Gastroesophageal sphincter (tissue), 4 donors: Measurements from ENCODE around the gene DPEP2NB. TPM values are rescaled to one million over a fixed set of nuclear protein-coding genes. Genes with fewer than 3 reads are reported as not detected.
A peak's percentile ranks its signal among the peaks of the same experiment; 100 is the strongest.
"Not testable (repeated sequence)": the region's sequence is repeated elsewhere in the genome, so short reads cannot be mapped to it uniquely, and the experiment has no call there.

Experiments used
- ATAC-seq: fragments of 150-250 bp; one replicate; pipeline ENCODE4 v1.9.1; 2016; ENCODE audit warnings: mild to moderate bottlenecking, moderate library complexity
- H3K27ac ChIP-seq, 4 donors: fragments of 200-600 bp; sonication (generic) in 3 of 4; 1 replicate in 3 of 4; 2 replicates in 1 of 4; pipeline ENCODE4 v1.5.1; 2016 to 2019
- H3K27me3 ChIP-seq: fragments of 200-600 bp; sonication (generic); one replicate; pipeline ENCODE4 v1.5.1; 2019
- H3K36me3 ChIP-seq, 2 donors: fragments of 200-600 bp; sonication (generic); one replicate each; pipeline ENCODE4 v1.5.1; 2019; ENCODE audit warnings: control low read depth in 1 of 2
- H3K4me1 ChIP-seq, 3 donors: fragments of 200-600 bp; sonication (generic); 1 replicate in 2 of 3; 2 replicates in 1 of 3; pipeline ENCODE4 v1.5.1; 2016 to 2019; ENCODE audit warnings: control low read depth in 2 of 3
- H3K4me3 ChIP-seq, 2 donors: fragments of 200-600 bp; sonication (generic); one replicate each; pipeline ENCODE4 v1.5.1; 2019; ENCODE audit warnings: mild to moderate bottlenecking in 1 of 2, moderate library complexity in 1 of 2
- H3K9me3 ChIP-seq, 3 donors: fragments of 200-600 bp; sonication (generic); one replicate each; pipeline ENCODE4 v1.5.1; 2017 to 2019; ENCODE audit warnings: control low read depth in 2 of 3
- EP300 ChIP-seq: sonication (generic); formaldehyde crosslinking; IDR thresholded peaks from one replicate; pipeline ENCODE4 v1.6.1; 2017; ENCODE audit warnings: antibody characterized with exemption, mild to moderate bottlenecking
- POLR2A ChIP-seq, 2 donors: fragments of 450-650 bp; IDR thresholded peaks; one replicate each; pipeline ENCODE4 v1.6.1; 2017; ENCODE audit warnings: antibody characterized with exemption in 2 of 2, mild to moderate bottlenecking in 2 of 2, moderate library complexity in 1 of 2
- POLR2AphosphoS5 ChIP-seq: sonication (generic); formaldehyde crosslinking; IDR thresholded peaks from one replicate; pipeline ENCODE4 v1.6.1; 2017; ENCODE audit warnings: antibody characterized with exemption
- WGBS, 2 donors: methylation state at CpG; one replicate each; pipeline ENCODE4 v1.1.5; 2018; ENCODE audit warnings: low coverage in 1 of 2; 5-methylcytosine and 5-hydroxymethylcytosine counted together
- total RNA-seq, 4 donors: library from RNA; depleted of rRNA; stranded (reverse); fragments of >200 nt; gene quantifications; one replicate each; pipeline ENCODE4 v1.1.0, GENCODE V29; 2016
- TF ChIP-seq, protein P1 (sequence below), 4 experiments: fragments of 200-600 bp in 2 of 4; fragments of 450-650 bp in 2 of 4; sonication (generic) in 1 of 4; IDR thresholded peaks; one replicate each; pipeline ENCODE4 v1.5.1; 2017 to 2019; ENCODE audit warnings: antibody characterized with exemption in 4 of 4, mild to moderate bottlenecking in 2 of 4, moderate library complexity in 2 of 4

Gene DPEP2NB
- total RNA-seq, 4 donors from 2014 or later, result not detected

DNA sequence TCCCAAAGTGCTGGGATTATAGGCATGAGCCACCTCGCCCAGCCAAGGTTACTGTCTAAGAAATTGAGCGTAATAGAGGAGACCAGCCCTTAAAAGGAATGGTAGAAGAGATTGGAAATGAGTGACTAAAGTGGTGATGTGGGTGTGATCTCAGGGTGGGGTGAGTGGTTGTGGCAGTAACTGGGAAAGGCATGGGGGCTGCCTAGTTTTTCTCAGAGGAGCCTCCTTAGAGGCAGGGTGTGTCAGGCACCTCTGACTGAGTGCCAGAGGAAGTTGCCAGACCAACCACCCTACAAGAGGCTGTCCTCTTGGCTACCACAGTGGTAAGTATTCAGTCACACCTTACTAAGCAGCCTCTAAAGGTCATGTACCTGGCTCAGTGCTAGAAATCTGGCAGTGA, 16.2 kb upstream of the DPEP2NB start:
- no peaks in the 10 kb centered on the region for H3K4me1 ChIP-seq
- H3K27ac ChIP-seq, result no peak overlapping the region
- H3K4me3 ChIP-seq, result no peak overlapping the region
- no peaks in the 10 kb centered on the region for H3K27me3 ChIP-seq
- no peak for ATAC-seq
- peaks cover 0 to 53% of the 10 kb centered on the region in 2 donors for H3K36me3 ChIP-seq
- TF ChIP-seq, protein P1, sequence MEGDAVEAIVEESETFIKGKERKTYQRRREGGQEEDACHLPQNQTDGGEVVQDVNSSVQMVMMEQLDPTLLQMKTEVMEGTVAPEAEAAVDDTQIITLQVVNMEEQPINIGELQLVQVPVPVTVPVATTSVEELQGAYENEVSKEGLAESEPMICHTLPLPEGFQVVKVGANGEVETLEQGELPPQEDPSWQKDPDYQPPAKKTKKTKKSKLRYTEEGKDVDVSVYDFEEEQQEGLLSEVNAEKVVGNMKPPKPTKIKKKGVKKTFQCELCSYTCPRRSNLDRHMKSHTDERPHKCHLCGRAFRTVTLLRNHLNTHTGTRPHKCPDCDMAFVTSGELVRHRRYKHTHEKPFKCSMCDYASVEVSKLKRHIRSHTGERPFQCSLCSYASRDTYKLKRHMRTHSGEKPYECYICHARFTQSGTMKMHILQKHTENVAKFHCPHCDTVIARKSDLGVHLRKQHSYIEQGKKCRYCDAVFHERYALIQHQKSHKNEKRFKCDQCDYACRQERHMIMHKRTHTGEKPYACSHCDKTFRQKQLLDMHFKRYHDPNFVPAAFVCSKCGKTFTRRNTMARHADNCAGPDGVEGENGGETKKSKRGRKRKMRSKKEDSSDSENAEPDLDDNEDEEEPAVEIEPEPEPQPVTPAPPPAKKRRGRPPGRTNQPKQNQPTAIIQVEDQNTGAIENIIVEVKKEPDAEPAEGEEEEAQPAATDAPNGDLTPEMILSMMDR (IDR thresholded peaks at IDR 0.05), result no peak
- TF ChIP-seq POLR2A (IDR thresholded peaks at IDR 0.05) (no peak), POLR2AphosphoS5 (no peak), EP300 (no peak)
- WGBS, 2 donors, result 100% methylated on average over 1 of the region's 2 CpGs; no CpG with 5 or more reads in 1 of the 2 donors
- H3K9me3 ChIP-seq, result no peaks in the 10 kb centered on the region

DNA sequence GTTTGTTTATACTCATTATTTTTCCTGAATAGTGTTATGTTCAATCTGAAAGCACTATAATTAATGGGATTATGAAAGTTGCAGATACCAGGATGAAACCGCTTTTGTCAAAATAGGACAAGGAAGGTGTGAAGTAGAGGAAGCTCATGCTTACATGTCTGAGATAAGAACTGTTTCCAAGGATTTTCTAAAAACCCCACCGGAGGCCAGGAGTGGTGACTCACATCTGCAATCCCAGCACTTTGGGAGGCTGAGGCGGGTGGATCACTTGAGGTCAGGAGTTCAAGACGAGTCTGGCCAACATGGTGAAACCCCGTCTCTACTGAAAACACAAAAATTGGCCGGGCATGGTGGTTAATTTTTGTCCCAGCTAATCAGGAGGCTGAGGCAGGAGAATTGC, 14.4 kb upstream of the DPEP2NB start:
- not testable (repeated sequence) for H3K27me3 ChIP-seq, H3K9me3 ChIP-seq, H3K4me3 ChIP-seq, H3K27ac ChIP-seq, H3K4me1 ChIP-seq
- 58 to 83% methylated on average over 1 to 6 of the region's 6 CpGs for WGBS, 2 donors
- peak; percentile 31 for ATAC-seq
- peaks cover 0 to 53% of the 10 kb centered on the region in 2 donors for H3K36me3 ChIP-seq

DNA sequence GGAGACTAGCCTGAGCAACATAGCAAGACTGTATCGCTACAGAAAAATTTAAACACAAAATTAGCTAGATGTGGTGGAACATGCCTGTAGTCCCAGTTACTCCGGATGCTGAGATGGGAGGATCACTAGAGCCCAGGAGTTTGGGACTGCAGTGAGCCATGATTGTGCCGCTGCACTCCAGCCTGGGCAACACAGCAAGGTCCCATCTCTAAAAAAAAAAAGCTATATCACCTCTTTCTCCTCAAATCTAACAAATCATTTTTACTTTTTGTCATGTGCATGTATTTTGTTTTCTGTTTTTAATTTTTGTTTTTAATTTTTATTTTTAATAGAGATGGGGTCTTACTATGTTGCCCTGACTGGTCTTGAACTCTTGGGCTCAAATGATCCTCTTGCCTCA, 13.3 kb upstream of the DPEP2NB start:
- peaks cover 0 to 52% of the 10 kb centered on the region in 2 donors for H3K36me3 ChIP-seq
- no peaks in the 10 kb centered on the region for H3K27me3 ChIP-seq
- no peaks in the 10 kb centered on the region for H3K9me3 ChIP-seq
- TF ChIP-seq POLR2A (IDR thresholded peaks at IDR 0.05) (no peak), EP300 (no peak), POLR2AphosphoS5 (no peak)
- TF ChIP-seq, protein P1 (IDR thresholded peaks at IDR 0.05), result no peak
- no peak for ATAC-seq
- WGBS, 2 donors, result 86 to 100% methylated on average over 3 of the region's 3 CpGs
- H3K4me3 ChIP-seq, result no peak overlapping the region
- peaks cover 0 to 6% (median 3%) of the 10 kb centered on the region in 3 donors for H3K4me1 ChIP-seq
- no peak overlapping the region for H3K27ac ChIP-seq

DNA sequence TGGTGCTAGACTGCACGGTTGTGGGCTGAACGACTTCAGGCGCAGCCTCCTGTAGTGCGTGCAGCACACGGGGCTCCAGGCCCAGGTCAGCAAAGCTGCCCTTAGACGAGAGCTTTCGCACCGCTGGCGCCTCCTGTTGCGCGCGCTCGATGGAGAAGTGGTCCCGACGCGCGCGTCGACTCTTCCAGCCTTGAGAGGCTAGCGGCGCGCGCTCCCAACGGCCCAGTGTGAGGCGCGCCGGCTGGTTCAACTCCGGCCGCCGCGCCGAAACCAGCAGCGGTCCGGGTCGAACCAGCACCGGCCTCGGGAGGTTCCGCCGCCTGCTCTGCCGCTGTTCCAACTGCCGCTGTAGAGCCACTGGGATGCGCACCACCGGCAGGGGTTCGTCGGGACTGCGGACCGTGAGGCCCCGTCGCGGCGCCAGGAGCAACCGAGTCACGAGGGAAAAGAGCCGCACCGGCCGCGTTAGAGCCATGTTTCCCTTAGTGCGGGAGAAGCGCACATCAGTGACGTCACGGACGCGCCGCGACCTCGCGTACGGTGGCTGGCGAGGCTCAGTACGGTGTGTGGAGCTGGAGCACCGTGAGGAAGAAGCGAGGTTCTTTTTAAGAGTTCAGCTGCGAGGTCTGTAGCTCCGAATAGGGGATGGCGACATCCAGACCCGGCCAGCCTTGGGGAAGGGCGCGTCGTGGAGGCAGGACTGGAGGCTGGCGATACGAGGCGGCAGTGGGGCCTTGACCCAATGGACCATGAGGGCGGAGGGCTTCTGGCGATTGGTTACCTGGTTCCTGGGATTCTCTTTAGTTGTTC, 7.2 kb upstream of the DPEP2NB start, which contains the start of the genes DDX28 and DUS2:
TSS of gene DDX28 (minus strand) at position 505 of the 810 bp plus-strand sequence. CDS start at position 475, 30 bp downstream.
TSS of gene DUS2 (plus strand) at position 557 of the 810 bp plus-strand sequence. CDS start 14,740 bp downstream, outside the sequence.
- Histone ChIP-seq H3K27me3 (no peaks in the 10 kb centered on the region), H3K9me3 (no peaks in the 10 kb centered on the region), H3K4me1 (peaks cover 0 to 31% (median 22%) of the 10 kb centered on the region in 3 donors), H3K36me3 (peaks cover 0 to 28% of the 10 kb centered on the region in 2 donors), H3K27ac (peak within 1 kb of the TSS; percentile 59 to 90 (median 84)), H3K4me3 (peak within 1 kb of the TSS; percentile 67 to 75)
- ATAC-seq, result peak; percentile 93
- TF ChIP-seq POLR2A (IDR thresholded peaks at IDR 0.05) (peak; percentile 53 to 60), POLR2AphosphoS5 (peak; percentile 98), EP300 (no peak)
- TF ChIP-seq, protein P1 (IDR thresholded peaks at IDR 0.05), result peak in 1 of 4 experiments; percentile 29
- WGBS, 2 donors, result 0% methylated on average over 8 of the region's 84 CpGs; no CpG with 5 or more reads in 1 of the 2 donors

DNA sequence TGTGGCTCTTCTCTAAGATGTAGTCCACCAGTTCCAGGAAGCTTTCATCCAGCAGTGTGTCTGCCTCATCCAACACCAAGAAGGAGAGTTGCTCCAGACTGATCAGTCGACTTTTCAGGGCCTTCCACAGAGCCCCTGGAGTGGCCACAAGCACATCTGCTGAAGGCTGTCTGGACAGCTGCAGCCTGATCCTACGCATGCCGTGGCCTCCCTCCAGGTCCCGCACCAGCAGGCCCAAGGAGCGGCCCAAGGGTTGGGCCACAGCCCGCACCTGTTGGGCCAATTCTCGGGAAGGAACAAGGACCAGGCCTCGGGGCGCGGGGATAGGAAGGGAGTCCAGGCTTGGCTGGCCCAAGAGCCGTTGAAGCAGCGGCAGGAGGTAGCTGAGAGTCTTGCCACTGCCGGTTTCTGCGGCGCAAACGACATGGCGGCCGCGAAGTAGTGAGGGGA, 6.6 kb upstream of the DPEP2NB start:
- no peak for ATAC-seq
- H3K4me1 ChIP-seq, result peaks cover 0 to 31% (median 22%) of the 10 kb centered on the region in 3 donors
- H3K27ac ChIP-seq, result peak overlapping the region; percentile 59 to 90 (median 84)
- WGBS, 2 donors, result no CpG with 5 or more reads among the region's 19 CpGs
- H3K9me3 ChIP-seq, result no peaks in the 10 kb centered on the region
- peaks cover 0 to 22% of the 10 kb centered on the region in 2 donors for H3K36me3 ChIP-seq
- TF ChIP-seq, protein P1 (IDR thresholded peaks at IDR 0.05), result no peak
- TF ChIP-seq POLR2A (IDR thresholded peaks at IDR 0.05) (no peak), EP300 (no peak), POLR2AphosphoS5 (no peak)
- H3K4me3 ChIP-seq, result peak overlapping the region; percentile 67 to 75
- H3K27me3 ChIP-seq, result no peaks in the 10 kb centered on the region
